Skin of body (tissue), 2 donors: ENCODE results near the gene BMP7. TPM values are rescaled to one million over a fixed set of nuclear protein-coding genes. Genes with fewer than 3 reads are reported as not detected.
A peak's percentile ranks its signal among the peaks of the same experiment; 100 is the strongest.
"Not testable (repeated sequence)": the region's sequence is repeated elsewhere in the genome, so short reads cannot be mapped to it uniquely, and the experiment has no call there.

Experiments
- DNase-seq: peaks from one replicate; lab custom pipeline; 2025; lab: John Stamatoyannopoulos, UW
- total RNA-seq: library from RNA; depleted of rRNA; stranded (reverse); fragments of >200 nt; gene quantifications from one replicate; pipeline ENCODE4 v1.2.3, GENCODE V29; 2014

Gene BMP7
- total RNA-seq, 1 donor from 2014 or later, result 15.0 TPM

DNA sequence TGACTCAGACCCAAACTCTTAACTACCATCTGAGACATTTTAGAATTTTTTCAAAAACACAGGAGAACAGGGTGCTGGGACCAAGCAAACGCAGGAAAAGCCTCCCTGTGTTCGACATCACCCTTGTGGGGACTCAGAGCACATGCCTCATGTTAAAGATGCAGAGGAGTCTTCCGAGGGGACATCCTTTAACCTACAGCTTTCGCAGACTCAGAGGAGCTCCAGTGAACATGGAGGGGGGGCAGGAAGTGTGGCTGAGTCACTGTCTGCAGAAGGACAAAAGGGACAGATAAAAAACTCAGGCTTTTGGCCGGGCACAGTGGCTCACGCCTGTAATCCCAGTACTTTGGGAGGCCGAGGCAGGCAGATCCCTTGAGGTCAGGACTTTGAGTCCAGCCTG, 15.1 kb downstream of the BMP7 start:
- DNase-seq, result no peak

GRCh38 chr20:57250607-57251343, 15.7 kb downstream of the BMP7 start:
- no peak for DNase-seq

DNA sequence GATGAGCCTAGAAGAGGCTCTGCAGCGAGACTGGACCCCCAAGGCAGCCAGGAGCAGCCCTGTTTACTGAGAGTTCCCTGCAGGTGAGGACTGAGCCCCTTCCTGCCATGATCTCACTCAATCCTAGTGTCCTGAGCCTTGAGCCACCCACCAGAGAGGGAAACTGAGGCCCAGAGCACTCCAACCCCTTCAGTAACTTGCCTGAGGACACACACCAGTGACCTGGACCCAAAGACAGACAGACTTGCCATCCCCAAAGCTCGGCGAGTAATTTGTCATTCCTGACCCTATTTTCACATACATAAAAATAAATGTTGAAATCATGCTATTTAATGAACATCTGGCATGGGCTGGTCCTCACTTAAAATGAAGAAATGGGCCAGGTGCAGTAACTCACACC, 16.7 kb downstream of the BMP7 start:
- DNase-seq, result no peak

GRCh38 chr20:57249073-57249472, 17.4 kb downstream of the BMP7 start:
- no peak for DNase-seq

GRCh38 chr20:57248132-57248797, 18.2 kb downstream of the BMP7 start:
- no peak for DNase-seq

- no peak for DNase-seq
These were observed 19.0 kb downstream of the BMP7 start for GRCh38 chr20:57247292-57247965.

DNA sequence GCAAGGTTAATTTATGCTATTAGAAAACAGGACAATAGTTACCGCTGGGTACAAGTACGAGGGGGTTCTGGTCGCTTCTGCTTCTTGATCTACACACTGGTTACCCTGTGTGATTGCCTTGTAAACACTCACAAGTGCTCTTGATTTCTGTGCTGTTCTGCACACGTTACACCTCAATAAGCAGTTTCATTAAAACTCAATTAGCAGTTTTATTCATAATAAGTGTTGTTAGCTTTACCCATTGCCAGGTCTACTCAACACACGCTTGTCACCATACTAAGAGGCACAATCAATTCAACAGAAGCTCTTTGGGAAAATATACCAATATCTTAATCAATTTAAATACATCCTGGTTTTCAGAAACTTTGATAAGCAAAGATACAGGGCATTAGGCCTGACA, 20.4 kb downstream of the BMP7 start:
- DNase-seq, result no peak

DNA sequence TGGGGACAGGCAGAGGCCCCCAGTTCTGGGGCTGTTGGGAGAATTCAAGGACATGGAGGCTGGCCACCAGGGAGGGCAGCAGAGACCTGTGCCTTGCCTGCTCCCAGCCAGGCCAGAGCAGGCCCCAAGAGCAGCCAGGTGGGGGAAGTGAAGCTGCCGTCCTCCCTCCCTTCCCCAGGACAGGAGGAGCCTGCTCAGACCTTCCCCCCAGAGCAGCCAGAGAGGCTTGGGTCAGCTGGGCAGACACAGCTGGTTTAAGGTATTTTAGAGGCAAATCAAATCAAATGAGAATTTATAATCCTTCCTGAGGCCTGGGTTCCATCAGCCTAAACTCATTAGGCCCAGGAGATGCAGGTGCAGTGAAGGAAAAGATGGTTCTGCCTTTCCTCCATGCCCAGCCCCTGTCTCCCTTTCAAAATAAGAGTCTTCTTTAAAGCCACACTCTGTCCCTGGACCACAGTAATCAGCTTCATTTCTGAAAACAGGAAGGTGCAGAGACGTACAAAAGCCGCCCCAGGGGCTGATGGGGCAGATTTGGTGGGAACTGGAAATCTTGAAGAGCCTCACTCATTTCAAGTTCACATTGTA, 21.7 kb downstream of the BMP7 start:
- DNase-seq, result no peak

- no peak for DNase-seq
These were observed 22.2 kb downstream of the BMP7 start for GRCh38 chr20:57244221-57244585.

DNA sequence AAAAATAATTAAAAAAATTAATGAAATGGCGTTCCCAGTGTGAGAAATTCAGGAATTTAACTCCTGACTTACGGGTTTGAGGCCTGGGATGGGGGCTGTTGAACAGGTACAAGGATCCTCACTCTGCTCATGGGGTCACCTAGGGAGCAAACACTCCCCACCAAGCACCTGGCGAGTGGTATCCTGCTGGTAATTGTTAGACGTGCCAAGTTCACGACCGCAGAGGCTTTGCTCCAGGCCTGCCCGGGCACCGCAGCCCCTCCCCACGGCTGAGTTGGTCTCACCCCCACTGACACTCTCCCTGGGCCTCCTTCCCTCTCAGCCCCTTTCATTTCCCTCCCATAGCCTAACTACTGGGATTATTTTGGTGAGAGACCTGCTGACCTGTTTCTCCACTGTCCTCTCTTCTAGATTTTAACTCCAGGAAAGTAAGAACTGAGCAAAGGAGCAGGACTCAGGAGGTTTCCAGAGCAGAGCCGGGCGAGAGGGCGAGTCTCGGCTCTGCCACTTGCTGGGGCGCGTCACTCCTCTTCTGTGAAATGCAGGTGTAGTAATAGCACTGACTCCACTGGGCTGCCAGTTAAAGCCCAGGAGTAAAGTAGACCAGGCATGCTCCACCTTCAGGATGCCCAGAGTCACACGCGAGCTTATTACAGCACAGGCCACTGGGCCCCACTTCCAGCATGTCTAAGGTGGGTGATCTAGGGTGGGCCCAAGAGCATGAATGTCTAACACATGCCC, 22.8 kb downstream of the BMP7 start:
- no peak for DNase-seq

DNA sequence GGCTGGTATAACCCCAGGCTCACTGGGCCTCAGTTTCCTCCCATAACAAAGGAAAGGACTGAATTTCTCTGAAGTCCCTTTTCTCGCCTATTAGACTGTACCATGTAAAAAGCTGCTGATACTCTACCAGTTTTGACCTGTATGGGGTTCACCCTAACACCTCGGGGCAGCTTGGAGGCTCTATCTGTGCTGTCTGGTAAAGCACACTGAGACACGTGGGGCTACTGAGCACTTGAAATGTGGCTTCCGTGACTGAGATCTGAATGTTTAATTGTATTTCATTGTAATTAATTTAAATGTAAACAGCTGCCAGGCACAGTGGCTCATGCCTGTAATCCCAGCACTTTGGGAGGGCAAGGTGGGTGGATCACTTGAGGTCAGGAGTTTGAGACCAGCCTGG, 24.0 kb downstream of the BMP7 start:
- no peak for DNase-seq

- DNase-seq, result peak; percentile 14
These were observed 25.0 kb downstream of the BMP7 start for GRCh38 chr20:57241363-57241991.

DNA sequence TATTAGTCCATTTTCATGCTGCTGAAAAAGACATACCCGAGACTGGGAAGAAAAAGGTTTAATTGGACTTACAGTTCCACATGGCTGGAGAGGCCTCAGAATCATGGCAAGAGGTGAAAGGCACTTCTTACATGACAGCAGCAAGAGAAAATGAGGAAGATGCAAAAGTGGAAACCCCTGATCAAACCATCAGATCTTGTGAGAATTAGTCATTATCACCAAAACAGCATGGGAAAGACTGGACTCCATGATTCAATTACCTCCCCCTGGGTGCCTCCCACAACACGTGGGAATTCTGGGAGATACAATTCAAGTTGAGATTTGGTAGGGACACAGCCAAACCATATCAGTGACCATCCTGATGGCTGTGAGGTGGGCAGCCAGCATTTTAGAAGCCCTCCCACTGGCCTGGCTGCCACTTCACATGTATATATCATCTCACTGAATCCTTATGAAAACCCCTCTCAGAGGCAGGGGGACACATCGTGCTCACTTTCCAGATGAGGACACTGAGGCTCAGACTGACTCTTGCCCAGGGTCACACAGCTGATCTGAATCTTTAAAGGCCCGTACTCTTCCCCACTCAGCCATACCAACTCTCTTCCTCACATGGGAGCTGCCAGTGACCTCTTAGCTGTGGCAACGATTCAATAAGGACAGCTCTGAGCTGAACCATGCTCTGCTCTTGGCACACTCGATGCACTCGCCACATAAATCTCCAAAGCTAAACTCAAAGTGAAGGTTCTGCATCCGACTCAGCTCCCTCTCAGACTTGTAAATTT, 25.7 kb downstream of the BMP7 start:
- no peak for DNase-seq

GRCh38 chr20:57239725-57240124, 26.7 kb downstream of the BMP7 start:
- not testable (repeated sequence) for DNase-seq

- not testable (repeated sequence) for DNase-seq
These were observed 27.1 kb downstream of the BMP7 start for GRCh38 chr20:57239324-57239723.

GRCh38 chr20:57238089-57238488, 28.4 kb downstream of the BMP7 start:
- DNase-seq, result no peak

GRCh38 chr20:57237585-57237953, 28.9 kb downstream of the BMP7 start:
- DNase-seq, result no peak

GRCh38 chr20:57236813-57237584, 29.4 kb downstream of the BMP7 start:
- no peak for DNase-seq

DNA sequence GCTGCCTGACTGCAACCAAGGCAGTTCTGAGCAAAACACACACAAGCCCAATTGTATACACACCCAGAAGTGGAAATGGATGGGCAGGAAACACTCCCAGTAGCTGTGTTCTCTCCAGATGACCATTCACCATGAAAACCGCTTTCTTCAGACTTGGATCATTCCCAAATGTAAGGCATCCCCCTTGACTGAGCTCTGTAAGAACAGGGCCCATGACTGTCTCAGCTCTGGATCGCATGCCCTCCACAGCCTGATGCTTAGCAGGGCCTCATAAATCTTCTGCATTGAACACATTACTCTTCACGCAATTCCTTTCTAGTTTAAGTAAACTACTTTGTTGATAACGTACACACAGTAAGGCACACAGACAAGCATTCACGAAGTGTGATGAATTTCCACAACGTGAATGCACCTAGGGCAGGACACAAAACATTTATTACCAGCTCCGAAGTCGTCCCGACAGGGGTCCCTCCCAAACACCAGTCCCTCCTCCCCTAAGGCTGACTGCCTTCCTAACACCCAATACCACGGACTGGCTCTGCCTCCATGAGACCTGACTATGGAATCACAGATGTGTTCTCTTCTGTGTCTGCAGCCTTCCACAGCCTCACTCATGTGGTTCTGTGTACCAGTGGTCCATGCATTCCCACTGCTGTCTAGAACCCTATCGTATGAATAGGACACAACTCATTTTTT, 31.7 kb downstream of the BMP7 start:
- no peak for DNase-seq
